Measurements from ENCODE around the gene PTPRN2.
"Not testable (repeated sequence)": the region's sequence is repeated elsewhere in the genome, so short reads cannot be mapped to it uniquely, and the experiment has no call there.

PTPRN2 gene

GRCh38 chr7:158431055-158431940 is 156.3 kb downstream of the PTPRN2 start:
- no peak overlapping the region for H3K4me3 ChIP-seq (ENCODE audit: low read depth, low read length)
- no peak overlapping the region for H2AFZ ChIP-seq
- H3K4me2 ChIP-seq (ENCODE audit: low read length), result no peak overlapping the region
- no peaks in the 10 kb centered on the region for H3K36me3 ChIP-seq (ENCODE audit: control insufficient read depth, insufficient read depth, low read length)
- no peaks in the 10 kb centered on the region for H3K9me3 ChIP-seq (ENCODE audit: control insufficient read depth, low read length)
- H3K27ac ChIP-seq, result no peak overlapping the region
- TF ChIP-seq CTCF (IDR thresholded peaks at IDR 0.05), result no peak
- peaks cover 2% of the 10 kb centered on the region for H3K79me2 ChIP-seq
- H3K4me1 ChIP-seq, result no peaks in the 10 kb centered on the region
- H3K27me3 ChIP-seq (ENCODE audit: control insufficient read depth, insufficient read depth, low read length), result peaks cover 3% of the 10 kb centered on the region
- H3K9ac ChIP-seq, result no peak overlapping the region

GRCh38 chr7:158430308-158431034 is 157.2 kb downstream of the PTPRN2 start:
- Histone ChIP-seq H3K27ac (no peak overlapping the region), H3K4me1 (no peaks in the 10 kb centered on the region), H3K36me3 (ENCODE audit: control insufficient read depth, insufficient read depth, low read length) (no peaks in the 10 kb centered on the region), H2AFZ (no peak overlapping the region), H3K9ac (no peak overlapping the region), H3K4me3 (ENCODE audit: low read depth, low read length) (no peak overlapping the region), H3K4me2 (ENCODE audit: low read length) (no peak overlapping the region), H3K9me3 (ENCODE audit: control insufficient read depth, low read length) (no peaks in the 10 kb centered on the region), H3K79me2 (no peaks in the 10 kb centered on the region), H3K27me3 (ENCODE audit: control insufficient read depth, insufficient read depth, low read length) (peaks cover 3% of the 10 kb centered on the region)
- no peak for TF ChIP-seq CTCF (IDR thresholded peaks at IDR 0.05)

GRCh38 chr7:158428837-158429753 is 158.5 kb downstream of the PTPRN2 start:
- H3K9ac ChIP-seq, result no peak overlapping the region
- no peak overlapping the region for H3K27ac ChIP-seq
- H3K9me3 ChIP-seq (ENCODE audit: control insufficient read depth, low read length), result no peaks in the 10 kb centered on the region
- H2AFZ ChIP-seq, result no peak overlapping the region
- no peak overlapping the region for H3K4me3 ChIP-seq (ENCODE audit: low read depth, low read length)
- no peaks in the 10 kb centered on the region for H3K4me1 ChIP-seq
- H3K36me3 ChIP-seq (ENCODE audit: control insufficient read depth, insufficient read depth, low read length), result no peaks in the 10 kb centered on the region
- H3K79me2 ChIP-seq, result no peaks in the 10 kb centered on the region
- H3K27me3 ChIP-seq (ENCODE audit: control insufficient read depth, insufficient read depth, low read length), result peaks cover 3% of the 10 kb centered on the region
- TF ChIP-seq CTCF (IDR thresholded peaks at IDR 0.05), result no peak
- no peak overlapping the region for H3K4me2 ChIP-seq (ENCODE audit: low read length)

- Histone ChIP-seq H3K36me3 (ENCODE audit: control insufficient read depth, insufficient read depth, low read length) (no peaks in the 10 kb centered on the region), H3K4me3 (ENCODE audit: low read depth, low read length) (no peak overlapping the region), H3K4me2 (ENCODE audit: low read length) (no peak overlapping the region), H3K27me3 (ENCODE audit: control insufficient read depth, insufficient read depth, low read length) (peaks cover 3% of the 10 kb centered on the region), H2AFZ (no peak overlapping the region), H3K9me3 (ENCODE audit: control insufficient read depth, low read length) (no peaks in the 10 kb centered on the region), H3K9ac (no peak overlapping the region), H3K27ac (no peak overlapping the region), H3K4me1 (no peaks in the 10 kb centered on the region), H3K79me2 (no peaks in the 10 kb centered on the region)
- no peak for TF ChIP-seq CTCF (IDR thresholded peaks at IDR 0.05)
Measured at GRCh38 chr7:158428131-158428836, 159.3 kb downstream of the PTPRN2 start.

- not testable (repeated sequence) for H3K9me3 ChIP-seq (ENCODE audit: control insufficient read depth, low read length); H2AFZ ChIP-seq; H3K4me2 ChIP-seq (ENCODE audit: low read length); H3K9ac ChIP-seq; H3K27me3 ChIP-seq (ENCODE audit: control insufficient read depth, insufficient read depth, low read length); H3K36me3 ChIP-seq (ENCODE audit: control insufficient read depth, insufficient read depth, low read length); H3K27ac ChIP-seq; H3K79me2 ChIP-seq; H3K4me3 ChIP-seq (ENCODE audit: low read depth, low read length); H3K4me1 ChIP-seq
Measured at GRCh38 chr7:158425676-158426075, 161.9 kb downstream of the PTPRN2 start.

Data from parathyroid adenoma (tissue), 2 donors.